ENCODE measurements around the gene SSU72. TPM values are rescaled to one million over a fixed set of nuclear protein-coding genes. Genes with fewer than 3 reads are reported as not detected.

The SSU72 gene
- total RNA-seq, 1 experiment from 2014 or later, result 217 TPM

GRCh38 chr1:1594602-1595260 lies 20.1 kb upstream of the SSU72 start:
- DNase-seq (ENCODE audit: low read depth, low spot score), result no peak

GRCh38 chr1:1593834-1594601 lies 19.4 kb upstream of the SSU72 start:
- POLR2A ChIA-PET, result no interaction called here
- no peaks in the 10 kb centered on the region for H3K27me3 ChIP-seq (ENCODE audit: control insufficient read depth, insufficient read depth, low read length)

More at GRCh38 chr1:1594602-1595260, 20.1 kb upstream of the SSU72 start:
- Histone ChIP-seq H3K36me3 (ENCODE audit: control insufficient read depth, insufficient read depth, low read length) (no peaks in the 10 kb centered on the region), H3K27ac (ENCODE audit: low read length) (no peak overlapping the region), H3K9me3 (ENCODE audit: control insufficient read depth, insufficient read depth, low read depth, low read length) (no peaks in the 10 kb centered on the region), H3K4me1 (ENCODE audit: control insufficient read depth, insufficient read depth, low read length) (peaks cover 6% of the 10 kb centered on the region), H3K27me3 (ENCODE audit: control insufficient read depth, insufficient read depth, low read length) (no peaks in the 10 kb centered on the region), H3K4me3 (ENCODE audit: low read depth in 2 of 2, low read length in 2 of 2) (no peak overlapping the region)
- peak; percentile 49 for ATAC-seq
- in situ Hi-C loops (cut with HindIII; ENCODE audit: low pct_unique_long_range_greater_than_20kb, low sequenced_read_pairs), result no loop called here
- no TSS peak for BruUV-seq (replicated peaks)
- CTCF ChIA-PET, result no interaction called here
- intact Hi-C loops (cut with micrococcal nuclease; ENCODE audit: unreplicated experiment), result no loop called here
- TF ChIP-seq CTCF (IDR thresholded peaks at IDR 0.05) (no peak), POLR2AphosphoS5 (IDR thresholded peaks at IDR 0.05; ENCODE audit: low read depth, low read length) (no peak), TCF7L2 (IDR thresholded peaks at IDR 0.05; ENCODE audit: low read depth, low read length) (no peak)
- POLR2A ChIA-PET, result no interaction called here

More at GRCh38 chr1:1593834-1594601, 19.4 kb upstream of the SSU72 start:
- TF ChIP-seq TCF7L2 (IDR thresholded peaks at IDR 0.05; ENCODE audit: low read depth, low read length), result no peak
- no peak for TF ChIP-seq REST (IDR thresholded peaks at IDR 0.05; ENCODE audit: insufficient read depth in 1 of 2, low read depth in 2 of 2, low read length in 1 of 2)
- TF ChIP-seq POLR2AphosphoS5 (IDR thresholded peaks at IDR 0.05; ENCODE audit: low read depth, low read length), result no peak
- no peak for TF ChIP-seq CTCF (IDR thresholded peaks at IDR 0.05)
- TF ChIP-seq SIN3A (IDR thresholded peaks at IDR 0.05; ENCODE audit: borderline replicate concordance, insufficient read depth, low read depth, low read length), result no peak
- BruUV-seq (replicated peaks), result no TSS peak
- CTCF ChIA-PET, result no interaction called here
- ATAC-seq (no peak), DNase-seq (ENCODE audit: low read depth, low spot score) (no peak)
- Histone ChIP-seq H3K27ac (ENCODE audit: low read length) (no peak overlapping the region), H3K36me3 (ENCODE audit: control insufficient read depth, insufficient read depth, low read length) (no peaks in the 10 kb centered on the region), H3K4me3 (ENCODE audit: low read depth in 2 of 2, low read length in 2 of 2) (no peak overlapping the region), H3K4me1 (ENCODE audit: control insufficient read depth, insufficient read depth, low read length) (peaks cover 6% of the 10 kb centered on the region), H3K9me3 (ENCODE audit: control insufficient read depth, insufficient read depth, low read depth, low read length) (no peaks in the 10 kb centered on the region)
- intact Hi-C loops (cut with micrococcal nuclease; ENCODE audit: unreplicated experiment), result no loop called here
- in situ Hi-C loops (cut with HindIII; ENCODE audit: low pct_unique_long_range_greater_than_20kb, low sequenced_read_pairs), result no loop called here

All from Panc1 (cell line).